ENCODE results near the gene HDAC9. TPM values are rescaled to one million over a fixed set of nuclear protein-coding genes. Genes with fewer than 3 reads are reported as not detected.

The HDAC9 gene
- total RNA-seq, 1 donor from 2014 or later: 28.6 TPM

DNA sequence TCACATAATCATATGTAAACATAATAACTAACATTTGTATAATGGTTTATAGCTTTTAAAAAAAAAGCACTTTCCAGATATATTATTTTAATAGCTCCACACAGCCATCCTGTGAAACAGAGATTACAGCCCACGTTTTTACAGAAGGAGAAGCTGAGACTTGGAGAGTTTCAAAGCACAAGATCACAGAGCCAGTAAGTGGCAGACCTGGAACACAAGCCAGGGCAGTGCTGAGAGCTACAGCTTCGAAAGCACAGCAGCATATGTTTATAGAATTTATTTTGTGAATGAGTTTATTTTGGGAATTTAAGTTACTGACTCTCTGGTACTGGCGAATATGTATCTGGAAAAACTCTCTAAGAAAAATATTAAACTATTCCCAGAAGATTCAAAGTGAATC lies 149.4 kb downstream of the HDAC9 start:
- H2AFZ ChIP-seq (replicated peaks): no peak overlapping the region
- H3K9me3 Mint-ChIP-seq: no peaks in the 10 kb centered on the region

DNA sequence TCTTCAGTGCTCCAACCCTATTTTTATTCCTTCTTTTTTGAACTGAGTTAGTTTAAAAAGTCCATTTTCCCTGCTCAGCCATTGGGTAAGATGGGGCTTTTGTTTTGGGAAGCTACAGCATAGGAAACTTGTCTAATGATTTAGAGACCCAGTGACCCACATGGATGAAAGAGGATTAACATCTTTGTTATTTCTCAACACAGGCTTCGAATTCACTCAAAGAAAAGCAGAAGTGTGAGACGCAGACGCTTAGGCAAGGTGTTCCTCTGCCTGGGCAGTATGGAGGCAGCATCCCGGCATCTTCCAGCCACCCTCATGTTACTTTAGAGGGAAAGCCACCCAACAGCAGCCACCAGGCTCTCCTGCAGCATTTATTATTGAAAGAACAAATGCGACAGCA lies 152.0 kb downstream of the HDAC9 start:
- H3K4me1 Mint-ChIP-seq: peaks cover 9% of the 10 kb centered on the region
- Histone ChIP-seq H4K20me1 (ENCODE audit: low read depth) (no peaks in the 10 kb centered on the region), H3K27ac (no peak overlapping the region), H3K79me2 (ENCODE audit: low read depth) (no peaks in the 10 kb centered on the region), H3K9ac (no peak overlapping the region), H3F3A (ENCODE audit: low read depth) (no peaks in the 10 kb centered on the region), H3K4me2 (peak overlapping the region; percentile 42), H3K9me3 (ENCODE audit: low read depth) (no peaks in the 10 kb centered on the region), H3K36me3 (no peaks in the 10 kb centered on the region), H2AFZ (replicated peaks) (no peak overlapping the region), H3K4me3 (no peak overlapping the region), H3K27me3 (no peaks in the 10 kb centered on the region), H3K4me1 (peaks cover 13% of the 10 kb centered on the region)
- no peaks in the 10 kb centered on the region for H3K9me3 Mint-ChIP-seq
- H3K27me3 Mint-ChIP-seq (ENCODE audit: insufficient read depth, low read depth): no peaks in the 10 kb centered on the region
- TF ChIP-seq EZH2 (IDR thresholded peaks at IDR 0.05) (no peak), CTCF (IDR thresholded peaks at IDR 0.05) (no peak), EZH2phosphoT487 (IDR thresholded peaks at IDR 0.05) (no peak)
- DNase-seq (ENCODE audit: low spot score): peak; percentile 80
- H3K27ac Mint-ChIP-seq: no peak overlapping the region
- H3K36me3 Mint-ChIP-seq: peaks cover 9% of the 10 kb centered on the region
- no peak overlapping the region for H3K4me3 Mint-ChIP-seq

More for the DNA sequence above, 149.4 kb downstream of the HDAC9 start:
- Histone ChIP-seq H3K79me2 (ENCODE audit: low read depth) (no peaks in the 10 kb centered on the region), H3K4me3 (no peak overlapping the region), H3K36me3 (no peaks in the 10 kb centered on the region), H3K4me2 (no peak overlapping the region), H4K20me1 (ENCODE audit: low read depth) (no peaks in the 10 kb centered on the region), H3K9me3 (ENCODE audit: low read depth) (no peaks in the 10 kb centered on the region), H3K27me3 (no peaks in the 10 kb centered on the region), H3K4me1 (peaks cover 13% of the 10 kb centered on the region), H3F3A (ENCODE audit: low read depth) (no peaks in the 10 kb centered on the region), H3K9ac (no peak overlapping the region), H3K27ac (no peak overlapping the region)
- H3K4me3 Mint-ChIP-seq: no peak overlapping the region
- H3K27ac Mint-ChIP-seq: no peak overlapping the region
- no peak for DNase-seq (ENCODE audit: low spot score)
- H3K36me3 Mint-ChIP-seq: peaks cover 9% of the 10 kb centered on the region
- TF ChIP-seq CTCF (IDR thresholded peaks at IDR 0.05): no peak
- H3K4me1 Mint-ChIP-seq: peaks cover 9% of the 10 kb centered on the region
- H3K27me3 Mint-ChIP-seq (ENCODE audit: insufficient read depth, low read depth): no peaks in the 10 kb centered on the region

- Histone ChIP-seq H3K36me3 (no peaks in the 10 kb centered on the region), H3K4me1 (peaks cover 13% of the 10 kb centered on the region), H3F3A (ENCODE audit: low read depth) (no peaks in the 10 kb centered on the region), H3K27me3 (no peaks in the 10 kb centered on the region), H3K4me3 (no peak overlapping the region), H3K79me2 (ENCODE audit: low read depth) (no peaks in the 10 kb centered on the region), H3K9ac (no peak overlapping the region), H3K4me2 (no peak overlapping the region), H3K9me3 (ENCODE audit: low read depth) (no peaks in the 10 kb centered on the region), H4K20me1 (ENCODE audit: low read depth) (no peaks in the 10 kb centered on the region), H3K27ac (no peak overlapping the region), H2AFZ (replicated peaks) (no peak overlapping the region)
- DNase-seq (ENCODE audit: low spot score): no peak
- Mint-ChIP-seq H3K4me3 (no peak overlapping the region), H3K9me3 (no peaks in the 10 kb centered on the region), H3K27ac (no peak overlapping the region), H3K36me3 (peaks cover 9% of the 10 kb centered on the region), H3K27me3 (ENCODE audit: insufficient read depth, low read depth) (peaks cover 3% of the 10 kb centered on the region), H3K4me1 (peaks cover 9% of the 10 kb centered on the region)
- no peak for TF ChIP-seq EZH2phosphoT487 (IDR thresholded peaks at IDR 0.05)
- TF ChIP-seq EZH2 (IDR thresholded peaks at IDR 0.05): no peak
- no peak for TF ChIP-seq CTCF (IDR thresholded peaks at IDR 0.05)
These were observed 153.6 kb downstream of the HDAC9 start for GRCh38 chr7:18648849-18649758.
